GM23248 (cell line): ENCODE results near the gene SLC48A1. TPM values are rescaled to one million over a fixed set of nuclear protein-coding genes. Genes with fewer than 3 reads are reported as not detected.

Experiments used
- DNase-seq: peaks from one replicate; pipeline ENCODE4 v3.0.0-alpha.2; 2015
- H2AFZ ChIP-seq: fragments of 200-600 bp; sonication (generic); 2 replicates; pipeline ENCODE4 v1.6.1; 2016; ENCODE audit warnings: antibody characterized with exemption
- H3F3A ChIP-seq: fragments of 200-600 bp; sonication (generic); 2 replicates; pipeline ENCODE4 v1.6.1; 2016; ENCODE audit warnings: mild to moderate bottlenecking, antibody characterized with exemption, mixed run types; ENCODE audit not compliant: insufficient read depth
- H3K27ac ChIP-seq: fragments of 200-600 bp; sonication (generic); 2 replicates; pipeline ENCODE4 v1.5.1; 2016; ENCODE audit warnings: mild to moderate bottlenecking
- H3K27me3 ChIP-seq: fragments of 200-600 bp; sonication (generic); replicated peaks from 2 replicates; pipeline ENCODE4 v1.6.1; 2016; ENCODE audit warnings: mild to moderate bottlenecking; ENCODE audit not compliant: insufficient read depth
- H3K36me3 ChIP-seq: fragments of 200-600 bp; sonication (generic); 2 replicates; pipeline ENCODE4 v1.6.1; 2016; ENCODE audit warnings: low read depth, mild to moderate bottlenecking
- H3K4me1 ChIP-seq: fragments of 200-600 bp; sonication (generic); 2 replicates; pipeline ENCODE4 v1.6.1; 2016; ENCODE audit warnings: mild to moderate bottlenecking; ENCODE audit not compliant: insufficient read depth
- H3K4me2 ChIP-seq: fragments of 200-600 bp; sonication (generic); one replicate; pipeline ENCODE4 v1.6.1; 2016; ENCODE audit warnings: mild to moderate bottlenecking; ENCODE audit not compliant: unreplicated experiment
- H3K4me3 ChIP-seq: fragments of 200-600 bp; sonication (generic); 2 replicates; pipeline ENCODE4 v1.5.1; 2016; ENCODE audit warnings: mild to moderate bottlenecking
- H3K79me2 ChIP-seq: fragments of 200-600 bp; sonication (generic); 2 replicates; pipeline ENCODE4 v1.6.1; 2016; ENCODE audit warnings: mild to moderate bottlenecking; ENCODE audit not compliant: insufficient read depth
- H3K9ac ChIP-seq: fragments of 200-600 bp; sonication (generic); 2 replicates; pipeline ENCODE4 v1.6.1; 2016; ENCODE audit warnings: mild to moderate bottlenecking
- H3K9me2 ChIP-seq: fragments of 200-600 bp; sonication (generic); 2 replicates; pipeline ENCODE4 v1.6.1; 2016; ENCODE audit warnings: mixed run types, mild to moderate bottlenecking, moderate library complexity; ENCODE audit not compliant: insufficient read depth
- H3K9me3 ChIP-seq: fragments of 200-600 bp; sonication (generic); one replicate; pipeline ENCODE4 v1.6.1; 2017; ENCODE audit warnings: low read depth
- H4K20me1 ChIP-seq: fragments of 200-600 bp; sonication (generic); 2 replicates; pipeline ENCODE4 v1.6.0; 2016; ENCODE audit not compliant: insufficient read depth
- EZH2 ChIP-seq: fragments of 200-600 bp; sonication (generic); IDR thresholded peaks from 2 replicates; pipeline ENCODE4 v1.6.1; 2018; ENCODE audit warnings: antibody characterized with exemption, mild to moderate bottlenecking; ENCODE audit not compliant: insufficient read depth, poor library complexity, severe bottlenecking
- EZH2phosphoT487 ChIP-seq: fragments of 200-600 bp; sonication (generic); IDR thresholded peaks from 2 replicates; pipeline ENCODE4 v1.6.1; 2018; ENCODE audit warnings: antibody characterized with exemption, moderate library complexity, mild to moderate bottlenecking, low read depth; ENCODE audit not compliant: insufficient read depth
- WGBS, 2 experiments: methylation state at CpG; one replicate each; pipeline ENCODE4 v1.1.6; 2015 to 2017; ENCODE audit warnings: low lambda C conversion rate in 2 of 2, low coverage in 1 of 2; ENCODE audit errors: missing lambda C conversion rate in 2 of 2; 5-methylcytosine and 5-hydroxymethylcytosine counted together
- in situ Hi-C: fragments of 300-500 bp; cut with MboI; formaldehyde crosslinking; loops from 2 replicates; pipeline ENCODE4 v1.15.0; 2020
- polyA plus RNA-seq: library from polyadenylated mRNA; unstranded; fragments of >200 nt; fragmentation: Nextera tagmentation; extraction: Ambion mirVana; gene quantifications from 2 replicates; pipeline ENCODE4 v1.2.1, GENCODE V29; 2016
- total RNA-seq: library from RNA; depleted of rRNA; stranded (reverse); fragments of >200 nt; shearing (Covaris generic); gene quantifications from 2 replicates; pipeline ENCODE4 v1.2.3, GENCODE V29; 2014

SLC48A1 gene
- total and polyA plus RNA-seq, 2 experiments from 2014 or later = 16.4 to 21.8 TPM

DNA sequence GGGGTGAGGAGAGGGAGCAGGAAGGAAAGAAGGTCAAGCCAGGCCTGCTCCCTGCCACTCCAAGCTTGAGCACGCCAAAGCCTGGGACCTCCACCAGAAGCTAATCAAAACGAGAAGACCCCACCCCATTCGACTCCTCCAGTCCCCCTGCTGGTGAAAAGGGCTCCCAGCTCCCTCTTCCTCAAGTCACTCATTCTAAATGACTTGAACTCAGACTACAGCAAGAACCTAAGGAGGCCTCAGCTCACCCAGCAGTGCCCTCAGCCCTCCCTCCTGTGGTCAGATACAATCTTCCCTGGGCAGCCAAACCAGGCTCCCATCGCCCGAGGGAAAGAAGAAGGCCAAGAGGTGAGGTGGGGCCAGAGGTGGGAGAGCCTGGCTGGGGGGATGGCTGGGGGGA lies 29.3 kb downstream of the SLC48A1 start:
- Histone ChIP-seq H4K20me1 (peaks cover 12% of the 10 kb centered on the region; the same call in 1 of the 2 replicates), H3K9me3 (no peaks in the 10 kb centered on the region), H3K36me3 (peaks cover 7% of the 10 kb centered on the region; the same call in 1 of the 2 replicates), H3K9ac (peak overlapping the region; percentile 8), H3K27ac (no peak overlapping the region), H3K4me3 (no peak overlapping the region), H3K27me3 (no peaks in the 10 kb centered on the region), H3K4me1 (peaks cover 28% of the 10 kb centered on the region), H3K9me2 (no peaks in the 10 kb centered on the region), H3K4me2 (no peak overlapping the region), H2AFZ (no peak overlapping the region), H3F3A (peaks cover 7% of the 10 kb centered on the region; the same call in 1 of the 2 replicates), H3K79me2 (peaks cover 100% of the 10 kb centered on the region)
- whole genome bisulfite sequencing, 2 experiments = 33 to 35% methylated on average over 5 of the region's 5 CpGs
- peak; percentile 30 for DNase-seq
- TF ChIP-seq EZH2 (no peak), EZH2phosphoT487 (no peak)
- in situ Hi-C loops = no loop called here

DNA sequence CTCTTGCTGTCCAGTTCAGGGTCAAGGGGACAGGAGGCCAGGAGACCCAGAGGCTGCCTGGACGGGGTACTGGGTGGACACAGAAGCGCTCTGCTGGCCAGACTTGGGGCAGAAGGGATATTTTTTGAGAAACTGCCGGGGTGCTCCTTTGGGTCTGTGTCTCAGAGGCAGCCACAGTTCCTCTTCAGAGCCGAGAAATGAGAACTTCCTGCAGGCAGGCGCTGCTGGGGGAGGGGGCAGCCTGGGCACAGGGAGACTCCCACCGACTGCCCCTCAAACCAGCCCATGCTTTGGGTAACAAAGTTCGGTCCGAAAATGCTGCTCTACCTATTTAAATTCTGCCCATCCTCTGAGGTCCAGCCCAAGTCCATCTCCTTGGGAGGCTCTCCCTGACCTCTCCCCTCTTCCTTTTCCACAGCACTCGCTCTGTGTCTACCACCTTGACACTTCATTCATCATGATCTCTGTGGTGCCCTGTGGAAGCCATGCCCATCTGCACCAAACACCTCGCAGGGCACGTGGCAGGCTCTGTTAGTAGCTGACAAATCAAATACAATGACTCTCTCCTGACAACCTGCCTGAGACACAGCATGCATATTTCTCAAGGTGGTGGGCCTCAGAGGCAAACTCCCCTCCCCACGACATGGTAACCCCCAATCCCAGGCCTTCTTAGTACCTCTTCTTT lies 30.3 kb downstream of the SLC48A1 start:
- Histone ChIP-seq H2AFZ (no peak overlapping the region), H3K9ac (peak overlapping the region; percentile 8; the same call in 1 of the 2 replicates), H3K79me2 (peaks cover 100% of the 10 kb centered on the region), H3K27ac (no peak overlapping the region), H3K36me3 (peaks cover 7% of the 10 kb centered on the region; the same call in 1 of the 2 replicates), H3F3A (peaks cover 10% of the 10 kb centered on the region; the same call in 1 of the 2 replicates), H3K27me3 (no peaks in the 10 kb centered on the region), H4K20me1 (peaks cover 17% of the 10 kb centered on the region; the same call in 1 of the 2 replicates), H3K9me2 (no peaks in the 10 kb centered on the region), H3K4me1 (peaks cover 38% of the 10 kb centered on the region), H3K9me3 (no peaks in the 10 kb centered on the region), H3K4me2 (no peak overlapping the region), H3K4me3 (no peak overlapping the region)
- no peak for DNase-seq
- 61 to 69% methylated on average over 12 of the region's 12 CpGs for WGBS, 2 experiments
- TF ChIP-seq EZH2 (no peak), EZH2phosphoT487 (no peak)
- in situ Hi-C loops = no loop called here

DNA sequence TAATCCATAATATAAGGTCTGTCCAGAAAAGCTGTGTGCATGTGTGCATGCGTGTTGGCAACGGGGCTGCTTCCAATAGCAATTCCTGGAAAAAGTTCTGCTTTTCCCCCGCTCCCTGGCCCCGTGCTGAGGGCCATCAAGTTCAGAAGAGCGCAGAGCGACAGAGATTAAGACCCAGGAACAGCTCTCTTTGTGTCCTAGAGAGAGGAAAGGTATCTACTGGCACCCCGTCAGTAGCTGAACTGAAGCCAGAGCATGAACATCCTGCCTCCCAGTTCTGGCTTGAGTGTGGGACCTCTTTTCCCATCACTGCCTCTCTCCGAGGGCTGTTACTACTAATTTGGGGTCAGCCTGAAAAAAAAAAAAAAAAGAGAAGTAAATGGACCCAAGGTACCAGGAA lies 31.1 kb downstream of the SLC48A1 start:
- 51 to 56% methylated on average over 8 of the region's 8 CpGs for whole genome bisulfite sequencing, 2 experiments
- H3K4me2 ChIP-seq = no peak overlapping the region
- no peak overlapping the region for H2AFZ ChIP-seq
- H3K79me2 ChIP-seq = peaks cover 100% of the 10 kb centered on the region
- TF ChIP-seq EZH2 = no peak
- no peak for TF ChIP-seq EZH2phosphoT487
- H3K4me3 ChIP-seq = no peak overlapping the region
- no peak overlapping the region for H3K27ac ChIP-seq
- DNase-seq = no peak
- H3K9me2 ChIP-seq = no peaks in the 10 kb centered on the region
- peaks cover 17% of the 10 kb centered on the region; the same call in 1 of the 2 replicates for H4K20me1 ChIP-seq
- H3K27me3 ChIP-seq = no peaks in the 10 kb centered on the region
- peaks cover 13% of the 10 kb centered on the region for H3F3A ChIP-seq
- H3K36me3 ChIP-seq = peaks cover 7% of the 10 kb centered on the region; the same call in 1 of the 2 replicates
- peaks cover 47% of the 10 kb centered on the region for H3K4me1 ChIP-seq
- H3K9me3 ChIP-seq = no peaks in the 10 kb centered on the region
- in situ Hi-C loops = no loop called here
- H3K9ac ChIP-seq = 0 out of 2 replicates have a peak overlapping the region, but pooled peaks have one; percentile 7

DNA sequence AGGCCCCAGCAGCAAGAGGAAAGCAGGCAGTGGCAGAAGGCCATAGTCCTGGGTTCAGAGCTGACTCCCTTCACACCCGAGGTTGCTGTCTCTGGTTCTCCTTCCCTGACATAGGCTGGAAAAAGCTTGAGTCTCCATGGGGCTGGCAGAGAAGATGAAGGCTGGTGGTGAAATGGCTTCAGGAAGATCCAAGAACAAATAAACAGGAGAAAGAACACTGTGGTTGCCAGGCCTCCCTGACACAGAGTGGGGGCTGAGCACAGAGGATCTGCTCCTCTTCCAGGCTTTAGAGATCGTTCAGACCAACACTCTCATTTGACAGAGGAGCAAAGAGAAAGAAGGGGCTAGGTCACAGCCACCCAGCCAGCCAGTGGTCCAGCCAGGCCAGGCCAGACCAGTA lies 32.4 kb downstream of the SLC48A1 start:
- peak; percentile 24 for DNase-seq
- in situ Hi-C loops = no loop called here
- Histone ChIP-seq H3F3A (peaks cover 23% of the 10 kb centered on the region), H3K9me2 (no peaks in the 10 kb centered on the region), H4K20me1 (peaks cover 17% of the 10 kb centered on the region; the same call in 1 of the 2 replicates), H3K4me1 (peaks cover 59% of the 10 kb centered on the region), H3K36me3 (peaks cover 7% of the 10 kb centered on the region; the same call in 1 of the 2 replicates), H3K4me3 (no peak overlapping the region), H3K9me3 (no peaks in the 10 kb centered on the region), H2AFZ (no peak overlapping the region), H3K27ac (peak overlapping the region; percentile 51), H3K27me3 (no peaks in the 10 kb centered on the region), H3K79me2 (peaks cover 100% of the 10 kb centered on the region), H3K4me2 (no peak overlapping the region), H3K9ac (peak overlapping the region; percentile 41)
- WGBS, 2 experiments = 13 to 16% methylated on average over 2 of the region's 2 CpGs
- TF ChIP-seq EZH2phosphoT487 (no peak), EZH2 (no peak)
